Neuronal stem cell (in vitro differentiated cells): ENCODE measurements around the gene RHOG.

Source experiments
- DNase-seq: peaks from one replicate; pipeline ENCODE4 v3.0.0-alpha.2; 2013; ENCODE audit warnings: low spot score
- H2AFZ ChIP-seq: one replicate; pipeline ENCODE4 v1.6.1; 2013; ENCODE audit warnings: mild to moderate bottlenecking, low read length, inconsistent platforms
- H2AK5ac ChIP-seq: 2 replicates; pipeline ENCODE4 v1.6.1; 2013; ENCODE audit warnings: low read depth, mild to moderate bottlenecking, inconsistent platforms, low read length, moderate library complexity, mixed read lengths
- H2BK120ac ChIP-seq: 2 replicates; pipeline ENCODE4 v1.6.1; 2013; ENCODE audit warnings: low read depth, mild to moderate bottlenecking, inconsistent platforms, low read length, moderate library complexity, mixed read lengths
- H2BK12ac ChIP-seq: one replicate; pipeline ENCODE4 v1.6.1; 2013; ENCODE audit warnings: low read length, inconsistent platforms
- H2BK15ac ChIP-seq: 2 replicates; pipeline ENCODE4 v1.6.1; 2013; ENCODE audit warnings: mild to moderate bottlenecking, low read length, inconsistent platforms, mixed read lengths
- H2BK5ac ChIP-seq: one replicate; pipeline ENCODE4 v1.6.1; 2013; ENCODE audit warnings: inconsistent platforms, mild to moderate bottlenecking, low read length, moderate library complexity
- H3K14ac ChIP-seq: one replicate; pipeline ENCODE4 v1.6.1; 2013; ENCODE audit warnings: low read length, inconsistent platforms
- H3K18ac ChIP-seq: 2 replicates; pipeline ENCODE4 v1.6.1; 2013; ENCODE audit warnings: low read length, inconsistent platforms
- H3K23ac ChIP-seq: 2 replicates; pipeline ENCODE4 v1.6.1; 2013; ENCODE audit warnings: low read depth, mild to moderate bottlenecking, mixed read lengths, low read length, inconsistent platforms; ENCODE audit not compliant: poor library complexity
- H3K27ac ChIP-seq: replicated peaks from 3 replicates; pipeline ENCODE4 v1.5.1; 2013; ENCODE audit warnings: low read length, inconsistent platforms
- H3K27me3 ChIP-seq, 3 experiments: 2 replicates each; pipeline ENCODE4 v1.6.1; 2013; ENCODE audit warnings: low read length in 3 of 3, mild to moderate bottlenecking in 2 of 3, inconsistent platforms in 1 of 3, low read depth in 1 of 3, mixed read lengths in 1 of 3, moderate library complexity in 1 of 3; ENCODE audit not compliant: control insufficient read depth in 3 of 3, insufficient read depth in 3 of 3
- H3K36me3 ChIP-seq, 2 donors: replicated peaks in 1 of 2; 2 replicates each; pipeline ENCODE4 v1.6.1; 2013; ENCODE audit warnings: low read length in 2 of 2; ENCODE audit not compliant: control insufficient read depth in 2 of 2, insufficient read depth in 2 of 2
- H3K4ac ChIP-seq: 2 replicates; pipeline ENCODE4 v1.6.1; 2013; ENCODE audit warnings: inconsistent platforms, mild to moderate bottlenecking, low read length, moderate library complexity
- H3K4me1 ChIP-seq, 2 donors: 1 replicate in 1 of 2; 2 replicates in 1 of 2; pipeline ENCODE4 v1.6.1; 2013; ENCODE audit warnings: low read length in 2 of 2, low read depth in 1 of 2; ENCODE audit not compliant: control insufficient read depth in 2 of 2, insufficient read depth in 1 of 2
- H3K4me2 ChIP-seq: one replicate; pipeline ENCODE4 v1.6.1; 2013; ENCODE audit warnings: mild to moderate bottlenecking, low read length, inconsistent platforms; ENCODE audit not compliant: insufficient read depth, poor library complexity, severe bottlenecking
- H3K4me3 ChIP-seq, 2 donors: 2 replicates each; pipeline ENCODE4 v1.5.1; 2013; ENCODE audit warnings: low read length in 2 of 2, mild to moderate bottlenecking in 2 of 2, inconsistent platforms in 1 of 2, moderate library complexity in 1 of 2
- H3K79me1 ChIP-seq: one replicate; pipeline ENCODE4 v1.6.1; 2013; ENCODE audit warnings: low read depth, mild to moderate bottlenecking, inconsistent platforms, low read length, moderate library complexity
- H3K9ac ChIP-seq: one replicate; pipeline ENCODE4 v1.6.1; 2013; ENCODE audit warnings: mild to moderate bottlenecking, low read depth, low read length, inconsistent platforms; ENCODE audit not compliant: poor library complexity
- H3K9me3 ChIP-seq, 2 donors: replicated peaks in 1 of 2; 2 replicates each; pipeline versions ENCODE3 to v1.6.1; 2013; ENCODE audit warnings: low read length in 2 of 2, mild to moderate bottlenecking in 2 of 2, inconsistent platforms in 1 of 2, low read depth in 1 of 2, mixed read lengths in 1 of 2, moderate library complexity in 1 of 2; ENCODE audit not compliant: control insufficient read depth in 2 of 2, insufficient read depth in 1 of 2
- H4K8ac ChIP-seq: one replicate; pipeline ENCODE4 v1.6.1; 2013; ENCODE audit warnings: low read depth, mild to moderate bottlenecking, inconsistent platforms, low read length, moderate library complexity
- H4K91ac ChIP-seq: one replicate; pipeline ENCODE4 v1.6.1; 2013; ENCODE audit warnings: low read length, low read depth, mild to moderate bottlenecking, inconsistent platforms; ENCODE audit not compliant: poor library complexity
- WGBS, 2 donors: extraction: QIAGEN DNeasy Blood & Tissue Kit; methylation state at CpG; one replicate each; pipeline ENCODE4 v1.1.7; 2013; ENCODE audit warnings: missing lambda C conversion rate in 2 of 2, mixed read lengths in 1 of 2; ENCODE audit not compliant: insufficient read length in 2 of 2, insufficient replicate concordance in 1 of 2; ENCODE audit errors: extremely low coverage in 2 of 2; 5-methylcytosine and 5-hydroxymethylcytosine counted together

RHOG gene

GRCh38 chr11:3822312-3822711 is 18.4 kb downstream of the RHOG start:
- H3K14ac ChIP-seq: no peak overlapping the region
- no peak overlapping the region for H2BK12ac ChIP-seq
- DNase-seq: no peak
- H3K9me3 ChIP-seq: no peaks in the 10 kb centered on the region
- peaks cover 0 to 9% of the 10 kb centered on the region in 2 donors for H3K4me1 ChIP-seq
- H2BK5ac ChIP-seq: no peak overlapping the region
- no peak overlapping the region for H2AFZ ChIP-seq
- H3K27me3 ChIP-seq: no peaks in the 10 kb centered on the region
- H3K4me3 ChIP-seq: no peak overlapping the region
- no peak overlapping the region for H3K23ac ChIP-seq
- H3K18ac ChIP-seq: no peak overlapping the region
- no peak overlapping the region for H2AK5ac ChIP-seq
- H3K4ac ChIP-seq: no peak overlapping the region
- no peaks in the 10 kb centered on the region for H3K79me1 ChIP-seq
- no peak overlapping the region for H3K9ac ChIP-seq
- no CpG with 5 or more reads among the region's 7 CpGs for WGBS, 2 donors
- H2BK120ac ChIP-seq: no peak overlapping the region
- no peak overlapping the region for H4K8ac ChIP-seq
- no peak overlapping the region for H4K91ac ChIP-seq
- no peak overlapping the region for H3K4me2 ChIP-seq
- H2BK15ac ChIP-seq: no peak overlapping the region
- H3K36me3 ChIP-seq: peaks cover 13 to 56% of the 10 kb centered on the region in 2 donors
- H3K27ac ChIP-seq: no peak overlapping the region

GRCh38 chr11:3820971-3821370 is 19.8 kb downstream of the RHOG start:
- WGBS, 2 donors: no CpG with 5 or more reads among the region's 2 CpGs
- H3K4me3 ChIP-seq: no peak overlapping the region
- H2BK12ac ChIP-seq: no peak overlapping the region
- H3K9me3 ChIP-seq: no peaks in the 10 kb centered on the region
- no peak overlapping the region for H4K91ac ChIP-seq
- H3K36me3 ChIP-seq: peaks cover 7 to 43% of the 10 kb centered on the region in 2 donors
- peaks cover 0 to 4% of the 10 kb centered on the region in 2 donors for H3K4me1 ChIP-seq
- H3K27me3 ChIP-seq: no peaks in the 10 kb centered on the region
- H3K18ac ChIP-seq: no peak overlapping the region
- no peak overlapping the region for H3K23ac ChIP-seq
- no peak overlapping the region for H3K27ac ChIP-seq
- no peak overlapping the region for H2AK5ac ChIP-seq
- no peak overlapping the region for H3K9ac ChIP-seq
- no peak overlapping the region for H3K4ac ChIP-seq
- H3K79me1 ChIP-seq: no peaks in the 10 kb centered on the region
- DNase-seq: no peak
- H2BK120ac ChIP-seq: no peak overlapping the region
- no peak overlapping the region for H4K8ac ChIP-seq
- H2BK15ac ChIP-seq: no peak overlapping the region
- no peak overlapping the region for H3K4me2 ChIP-seq
- H3K14ac ChIP-seq: no peak overlapping the region
- no peak overlapping the region for H2AFZ ChIP-seq
- H2BK5ac ChIP-seq: no peak overlapping the region

- no peak overlapping the region for H4K91ac ChIP-seq
- H3K36me3 ChIP-seq: peaks cover 0 to 15% of the 10 kb centered on the region in 2 donors
- no peak overlapping the region for H2BK15ac ChIP-seq
- no peak overlapping the region for H3K4me3 ChIP-seq
- no CpG with 5 or more reads among the region's 10 CpGs for WGBS, 2 donors
- no peak overlapping the region for H3K18ac ChIP-seq
- no peak overlapping the region for H3K4ac ChIP-seq
- no peak overlapping the region for H2BK5ac ChIP-seq
- H3K9me3 ChIP-seq: no peaks in the 10 kb centered on the region
- H4K8ac ChIP-seq: no peak overlapping the region
- no peak for DNase-seq
- no peaks in the 10 kb centered on the region for H3K79me1 ChIP-seq
- no peaks in the 10 kb centered on the region for H3K27me3 ChIP-seq
- H3K4me1 ChIP-seq: no peaks in the 10 kb centered on the region
- no peak overlapping the region for H3K4me2 ChIP-seq
- no peak overlapping the region for H3K27ac ChIP-seq
- peak overlapping the region; percentile 4 for H3K23ac ChIP-seq
- H2BK120ac ChIP-seq: no peak overlapping the region
- H2AK5ac ChIP-seq: no peak overlapping the region
- H2AFZ ChIP-seq: no peak overlapping the region
- no peak overlapping the region for H2BK12ac ChIP-seq
- H3K9ac ChIP-seq: no peak overlapping the region
- H3K14ac ChIP-seq: no peak overlapping the region
These were observed 23.5 kb downstream of the RHOG start for GRCh38 chr11:3817181-3817800.

- Histone ChIP-seq H2AFZ (no peak overlapping the region), H3K18ac (no peak overlapping the region), H2BK5ac (no peak overlapping the region), H3K36me3 (peaks cover 0 to 15% of the 10 kb centered on the region in 2 donors), H3K4ac (no peak overlapping the region), H3K27ac (no peak overlapping the region), H3K14ac (no peak overlapping the region), H3K79me1 (no peaks in the 10 kb centered on the region), H3K9ac (no peak overlapping the region), H3K9me3 (no peaks in the 10 kb centered on the region), H2BK120ac (no peak overlapping the region), H2BK15ac (no peak overlapping the region), H3K4me1 (no peaks in the 10 kb centered on the region), H2AK5ac (no peak overlapping the region), H4K91ac (no peak overlapping the region), H4K8ac (no peak overlapping the region), H3K27me3 (no peaks in the 10 kb centered on the region), H3K4me3 (no peak overlapping the region), H2BK12ac (no peak overlapping the region), H3K4me2 (no peak overlapping the region), H3K23ac (peak overlapping the region; percentile 4)
- DNase-seq: no peak
- WGBS, 2 donors: no CpG with 5 or more reads among the region's 2 CpGs
These were observed 24.1 kb downstream of the RHOG start for GRCh38 chr11:3816673-3817072.
